Measurements from ENCODE around the gene AUH.
"Not testable (repeated sequence)": the region's sequence is repeated elsewhere in the genome, so short reads cannot be mapped to it uniquely, and the experiment has no call there.

The AUH gene

DNA sequence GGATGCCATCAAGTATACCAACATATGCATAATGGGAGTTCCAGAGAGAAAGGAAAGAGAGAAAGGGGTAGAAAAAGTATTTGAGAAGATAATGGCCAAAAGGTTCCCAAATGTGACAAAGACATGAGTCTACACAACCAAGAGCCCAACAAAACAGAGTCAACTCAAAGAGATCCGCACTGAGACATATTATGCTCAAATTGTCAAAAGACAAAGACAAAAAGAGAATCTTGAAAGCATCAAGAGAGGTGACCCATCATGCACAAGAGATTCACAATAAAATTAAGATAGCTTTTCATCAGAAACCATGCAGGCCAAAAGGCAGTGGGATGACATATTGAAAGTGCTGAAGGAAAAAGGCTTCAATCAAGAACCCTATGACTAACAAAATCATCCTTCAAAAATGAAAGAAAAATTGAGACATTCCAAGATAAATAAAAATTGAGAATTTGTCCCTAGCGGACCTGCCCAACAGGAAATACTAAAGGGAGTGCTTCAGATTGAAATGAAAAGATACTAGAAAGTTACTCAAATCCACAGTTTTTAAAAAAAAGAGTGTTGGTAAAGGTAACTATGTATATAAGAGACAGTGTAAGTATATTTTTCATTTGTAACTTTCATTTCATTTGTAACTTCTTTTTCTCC lies 160.9 kb downstream of the AUH start:
- no peak for DNase-seq

DNA sequence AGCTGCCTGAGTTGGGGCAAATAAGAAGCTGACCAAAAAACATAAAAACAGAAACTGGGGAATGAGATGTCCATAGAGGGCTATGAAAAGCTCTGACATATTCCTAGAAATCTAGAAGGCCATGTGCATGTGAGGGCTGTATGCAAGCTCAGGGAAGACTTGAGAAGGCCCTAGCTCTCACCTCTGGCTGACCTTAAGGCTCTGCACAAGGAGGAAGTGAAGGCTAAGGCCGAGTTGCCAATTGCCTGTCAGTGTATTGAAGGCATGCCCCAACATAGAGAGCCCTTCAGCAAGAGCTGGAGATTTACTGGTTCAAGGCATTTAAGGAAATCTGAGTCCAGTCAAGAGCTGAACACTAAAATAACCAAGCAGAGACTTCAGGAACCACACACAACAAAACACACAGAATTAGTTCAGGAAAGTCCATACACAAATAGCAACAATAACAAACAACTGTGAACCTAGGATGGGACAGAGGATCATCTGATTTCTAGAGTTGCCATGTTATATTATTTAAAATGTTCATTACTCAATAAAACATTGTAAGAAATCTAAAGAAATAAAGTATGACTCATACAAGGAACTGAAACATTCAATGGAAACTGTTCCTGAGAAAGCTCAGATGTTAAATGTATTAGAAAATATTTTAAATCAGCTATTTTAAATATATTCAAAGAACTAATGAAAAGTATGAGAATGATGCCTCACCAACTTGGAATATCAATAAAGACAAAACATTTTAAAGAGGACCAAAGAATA lies 161.8 kb downstream of the AUH start:
- no peak for DNase-seq

DNA sequence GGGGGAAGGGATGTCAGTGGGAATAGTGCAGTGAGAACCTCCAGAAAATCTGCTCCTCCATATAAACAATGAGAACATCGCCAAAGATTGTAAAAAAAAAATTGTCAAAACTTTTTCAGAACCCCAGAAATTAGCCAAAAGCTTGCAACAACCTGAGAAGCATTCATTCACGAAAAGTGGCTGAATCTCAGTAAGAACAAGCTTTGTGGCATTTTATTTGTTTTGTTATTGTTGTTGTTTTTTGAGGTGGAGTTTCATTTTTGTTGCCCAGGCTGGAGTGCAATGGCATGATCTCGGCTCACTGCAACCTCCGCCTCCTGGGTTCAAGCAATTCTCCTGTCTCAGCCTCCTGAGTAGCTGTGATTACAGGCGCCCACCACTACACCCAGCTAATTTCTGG lies 162.8 kb downstream of the AUH start:
- not testable (repeated sequence) for DNase-seq

- no peak for DNase-seq
These were observed 163.3 kb downstream of the AUH start for GRCh38 chr9:91198405-91198804.

- DNase-seq = no peak
These were observed 164.2 kb downstream of the AUH start for GRCh38 chr9:91197232-91198181.

DNA sequence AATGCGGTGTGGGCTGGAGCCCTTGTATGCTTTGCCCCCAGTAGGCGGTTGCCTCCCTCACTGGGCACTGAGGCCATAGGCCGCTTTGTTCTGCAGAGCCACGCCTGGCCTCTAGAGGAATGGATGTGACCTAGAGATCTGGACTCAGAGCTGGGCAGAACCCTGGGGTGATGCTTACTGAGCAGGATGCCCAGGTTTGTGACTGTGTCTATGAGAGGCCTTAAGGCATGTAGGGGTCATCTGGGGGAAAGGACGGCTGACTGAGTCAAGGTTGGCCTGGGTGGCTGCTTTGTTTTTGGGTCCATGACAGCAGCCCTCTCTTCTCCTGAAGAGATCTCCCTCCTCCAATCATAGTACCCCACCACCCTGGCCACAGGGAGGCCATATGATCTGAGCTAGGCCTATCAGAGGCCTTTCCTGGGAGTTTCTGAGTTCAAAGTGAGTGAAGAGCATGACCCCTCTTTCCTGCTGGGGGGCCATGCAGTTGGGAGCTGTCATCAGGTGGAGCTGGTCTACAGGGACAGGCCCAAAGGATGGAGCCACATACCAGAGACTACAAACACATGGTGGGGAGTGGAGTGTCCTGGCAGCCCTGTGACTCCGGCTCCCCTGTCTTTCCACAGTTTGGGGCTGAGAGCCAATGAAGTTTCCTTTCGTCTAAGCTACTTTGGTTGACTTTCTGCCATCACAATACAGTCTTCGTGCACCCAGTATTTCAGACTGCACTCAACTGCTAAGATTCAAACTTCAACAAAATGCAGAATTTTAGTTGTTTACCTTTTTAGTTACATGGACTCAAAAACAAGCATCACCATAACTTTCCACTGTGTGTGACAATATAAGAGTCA lies 165.4 kb downstream of the AUH start:
- DNase-seq = no peak

DNA sequence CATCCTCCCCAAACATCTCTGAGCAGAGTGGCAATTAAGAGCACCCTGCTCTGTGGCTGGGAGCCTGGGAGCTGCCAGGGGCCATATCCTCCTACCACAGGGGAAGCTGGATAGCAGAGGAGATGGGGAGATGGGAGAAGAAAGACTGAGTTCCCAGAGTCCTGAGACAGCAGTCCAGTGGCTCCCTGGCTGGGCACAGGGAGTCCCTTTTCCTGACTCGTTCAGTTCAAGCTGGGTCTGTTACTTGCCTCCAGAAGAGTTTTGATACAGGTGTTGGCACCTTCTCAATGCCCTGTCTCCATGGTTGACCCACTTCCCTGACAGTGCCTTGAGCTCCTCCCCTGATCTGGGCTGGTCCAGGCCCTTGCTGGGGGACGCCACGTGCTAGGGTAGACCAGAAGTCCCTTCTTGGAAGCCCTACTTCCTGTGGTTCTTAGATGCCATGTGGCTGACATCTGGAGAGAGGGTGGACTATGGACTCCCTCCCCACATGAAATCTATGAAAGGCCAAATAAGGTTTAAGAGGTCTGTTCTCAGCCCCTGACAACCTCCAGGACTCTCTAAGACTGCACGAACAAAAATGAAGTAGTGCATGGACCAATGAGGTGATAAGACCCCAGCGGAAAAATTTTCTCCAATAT lies 166.2 kb downstream of the AUH start:
- DNase-seq = no peak

DNA sequence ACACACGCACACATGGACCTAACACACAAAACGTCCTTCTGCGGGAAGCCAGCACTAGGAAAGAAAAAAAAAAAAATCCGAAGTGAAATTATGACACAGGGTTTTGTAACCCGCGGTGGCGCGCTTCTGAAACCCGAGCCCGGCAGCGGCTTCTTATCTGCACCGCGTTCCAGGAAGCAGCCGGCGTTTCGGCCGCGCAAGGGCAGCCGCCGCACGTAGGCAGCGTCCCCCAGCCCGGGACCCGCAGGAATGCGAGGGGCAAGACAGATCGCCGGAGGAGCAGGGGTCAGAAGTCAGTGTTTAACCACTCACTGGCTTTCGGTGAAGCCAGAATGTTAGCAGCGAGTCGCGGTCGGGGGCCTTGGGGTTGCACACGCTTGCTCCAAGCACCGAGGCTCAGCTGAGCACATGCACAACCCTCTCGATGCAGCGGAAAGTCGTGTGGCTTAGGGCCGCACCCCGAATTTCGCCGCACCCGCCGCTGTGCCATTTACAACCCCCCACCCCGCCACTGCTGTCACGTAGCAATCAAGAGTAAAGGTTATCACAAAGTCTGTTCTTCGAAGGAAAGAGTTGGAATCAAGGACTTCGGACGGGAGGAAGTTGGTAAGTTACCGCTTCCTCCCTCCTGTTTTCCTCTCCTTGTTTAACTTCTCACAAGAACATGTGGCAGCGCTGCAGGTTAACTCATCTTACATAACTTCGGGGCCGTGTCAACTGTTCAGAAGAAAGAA lies 167.9 kb downstream of the AUH start:
- peak; percentile 32 for DNase-seq

- DNase-seq = no peak
These were observed 168.5 kb downstream of the AUH start for GRCh38 chr9:91193087-91193657.

DNA sequence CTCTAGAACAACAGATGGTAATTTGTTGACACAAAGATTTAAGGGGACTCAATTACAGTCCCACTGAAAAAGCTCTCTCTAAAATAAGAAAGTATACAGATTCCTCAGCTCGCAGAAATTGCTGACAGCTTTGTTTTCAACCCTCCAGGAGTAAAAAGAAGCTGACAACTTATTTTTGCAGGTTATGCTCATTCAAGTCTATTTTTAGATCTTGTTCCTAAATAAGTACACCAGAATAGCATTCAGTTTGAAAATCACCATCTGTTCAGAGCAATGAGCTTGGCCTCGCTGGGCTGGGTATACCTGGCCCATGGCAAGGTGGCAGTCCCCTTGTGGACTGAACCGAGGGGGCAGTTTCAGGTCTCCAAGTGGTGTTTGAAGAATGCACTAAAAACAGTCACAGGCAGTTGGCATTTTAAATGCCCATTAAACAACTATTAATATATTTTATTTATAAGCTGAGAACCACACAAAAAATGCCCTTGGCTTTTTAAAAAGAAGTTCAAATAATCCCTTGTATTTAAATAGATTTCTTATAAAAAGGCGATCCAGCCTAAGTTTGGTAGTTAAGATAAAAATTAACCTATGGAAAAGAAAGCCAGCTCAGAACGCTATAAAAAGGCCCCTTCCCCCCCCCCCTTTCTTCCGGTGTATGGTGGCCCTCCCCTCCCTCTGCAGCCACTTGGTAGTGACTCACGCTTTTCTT lies 169.2 kb downstream of the AUH start:
- DNase-seq = no peak

GRCh38 chr9:91191411-91192380 lies 170.0 kb downstream of the AUH start:
- no peak for DNase-seq

GRCh38 chr9:91190062-91190461 lies 171.7 kb downstream of the AUH start:
- DNase-seq = no peak

- no peak for DNase-seq
These were observed 172.8 kb downstream of the AUH start for GRCh38 chr9:91188719-91189590.

DNA sequence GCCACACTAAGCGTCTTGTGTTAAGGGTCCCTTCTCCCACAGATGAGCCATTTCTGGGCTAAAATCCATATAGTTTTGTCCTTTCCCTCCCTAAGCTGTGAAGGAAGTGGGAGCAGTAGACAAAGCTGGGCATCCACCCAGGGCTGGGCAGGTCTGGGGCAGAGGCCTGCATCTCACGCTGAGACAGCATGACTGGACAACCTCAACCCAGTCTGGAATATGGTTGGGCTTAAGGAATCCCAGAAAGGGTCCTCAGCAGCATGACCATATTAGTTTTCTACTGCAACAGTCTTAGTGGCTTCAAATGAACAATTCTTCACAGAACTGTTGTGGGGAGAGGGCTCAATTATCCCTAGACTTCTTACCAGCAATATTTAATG lies 173.8 kb downstream of the AUH start:
- DNase-seq = no peak

DNA sequence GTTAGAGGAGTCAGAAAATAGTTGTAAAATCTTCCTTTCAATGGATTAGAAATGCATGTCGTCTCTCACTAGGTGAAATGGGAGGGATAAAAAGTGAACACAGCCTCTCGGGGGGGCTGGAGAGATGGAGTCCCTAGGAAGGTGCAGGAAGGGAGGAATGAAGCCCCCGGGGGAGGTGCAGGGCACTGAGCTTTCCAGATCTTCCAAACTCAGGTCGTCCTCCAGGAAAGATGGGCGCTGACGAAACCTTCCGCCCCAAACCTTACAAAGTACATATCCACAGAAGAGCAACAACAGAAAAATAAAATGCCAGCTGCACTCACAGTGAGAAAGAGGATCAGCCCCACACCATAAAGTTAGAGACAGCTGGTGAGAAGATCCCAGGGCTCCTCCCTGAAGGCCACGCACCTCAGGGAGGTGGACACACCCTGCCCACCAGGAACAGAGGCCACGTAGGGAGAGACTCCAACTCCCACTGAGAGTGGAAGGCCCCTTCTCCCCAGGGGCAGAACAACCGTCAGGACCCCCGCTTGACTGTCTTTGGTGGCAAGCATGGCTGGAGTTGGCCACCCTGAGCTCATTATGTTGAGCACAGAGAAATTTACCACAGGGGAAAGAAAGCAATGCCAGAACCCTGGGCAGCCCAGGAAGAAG lies 174.3 kb downstream of the AUH start:
- DNase-seq = no peak

DNA sequence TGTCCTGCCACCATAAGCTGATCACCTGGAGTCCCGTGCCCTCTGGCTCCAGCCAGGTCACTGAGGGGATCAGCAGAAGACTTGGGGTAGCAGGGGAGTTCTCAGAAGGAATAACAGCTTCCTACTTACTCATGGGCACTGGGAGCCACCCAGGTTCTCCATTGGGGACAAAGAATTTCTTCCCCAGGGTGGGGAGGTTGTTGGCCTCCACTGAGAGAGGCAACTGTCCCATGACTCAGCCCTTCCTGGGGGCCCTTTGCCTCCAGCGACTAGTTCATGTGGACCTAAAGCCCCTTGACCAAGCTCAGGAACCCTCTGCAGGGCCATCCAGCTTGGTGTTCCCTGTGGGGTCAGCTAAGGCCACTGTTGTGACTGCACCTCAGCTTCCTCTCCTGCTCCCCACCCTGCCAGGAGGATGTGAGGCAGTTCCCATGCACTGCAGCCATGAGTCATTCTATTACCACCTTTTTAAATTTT lies 175.0 kb downstream of the AUH start:
- no peak for DNase-seq

GRCh38 chr9:91185193-91185886 lies 176.4 kb downstream of the AUH start:
- no peak for DNase-seq

All from cortex of kidney (tissue), 1 donor.